GM18907 (cell line): Measurements from ENCODE around the gene IAH1.
"Not testable (repeated sequence)": the region's sequence is repeated elsewhere in the genome, so short reads cannot be mapped to it uniquely, and the experiment has no call there.

Experiments
- ATAC-seq: cut with Tn5 transposase; IDR thresholded peaks from one replicate; pipeline ENCODE4 v1.9.1; 2021; ENCODE audit warnings: mild to moderate bottlenecking, moderate library complexity; ENCODE audit not compliant: unreplicated experiment

Gene IAH1

DNA sequence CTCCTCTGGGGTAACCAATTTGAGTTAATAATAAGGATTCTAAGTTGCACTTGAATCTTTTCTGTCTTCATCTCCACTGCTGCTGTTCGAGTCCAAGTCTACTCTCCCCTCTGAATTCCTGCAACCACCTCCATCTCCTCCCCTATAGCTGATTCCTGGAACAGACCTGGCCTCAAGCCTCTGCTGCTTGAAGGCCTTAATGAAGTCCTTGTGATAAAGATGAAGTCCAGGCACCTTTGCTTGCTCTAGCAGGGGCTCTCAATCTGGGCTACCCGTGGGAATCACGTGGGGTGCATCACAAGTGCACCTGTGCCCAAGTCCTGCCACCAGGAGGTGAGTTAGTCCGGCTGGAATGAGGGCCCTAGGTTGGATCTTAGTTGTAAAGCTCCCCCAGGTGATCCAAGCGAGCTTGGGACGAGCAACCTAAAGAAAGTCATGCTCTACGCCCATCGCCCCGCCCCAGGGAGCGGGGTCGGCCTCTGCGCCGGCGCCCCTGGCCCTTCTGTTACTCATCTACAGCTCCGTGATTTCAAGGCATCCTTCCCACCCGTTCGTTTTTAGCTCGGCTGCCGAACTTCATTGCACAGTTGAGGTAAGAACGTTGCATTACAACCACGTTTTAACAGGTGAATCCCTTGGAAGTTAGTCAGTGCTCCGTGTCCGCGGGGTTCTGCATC is 905 bp upstream of the IAH1 start:
- ATAC-seq, result no peak

DNA sequence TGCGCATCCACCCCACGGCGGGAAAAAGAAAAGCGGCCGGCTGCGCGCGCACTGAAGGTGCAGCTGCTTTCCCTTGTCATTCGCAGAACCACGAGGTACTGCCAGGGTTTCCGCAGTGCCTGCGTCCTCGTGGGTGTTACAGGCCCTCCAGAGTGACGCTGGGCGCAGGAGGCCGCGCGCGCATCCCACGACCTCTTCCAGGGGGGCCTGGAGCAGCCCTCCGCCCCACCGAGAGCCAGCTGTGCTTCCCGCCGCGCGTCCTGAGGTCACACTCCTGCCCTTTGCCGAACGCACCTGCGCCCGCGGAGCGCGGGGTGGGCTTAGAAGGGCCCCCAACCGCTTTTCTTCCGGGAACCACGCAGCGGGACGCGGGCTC is 378 bp upstream of the IAH1 start:
- peak; percentile 24 for ATAC-seq

DNA sequence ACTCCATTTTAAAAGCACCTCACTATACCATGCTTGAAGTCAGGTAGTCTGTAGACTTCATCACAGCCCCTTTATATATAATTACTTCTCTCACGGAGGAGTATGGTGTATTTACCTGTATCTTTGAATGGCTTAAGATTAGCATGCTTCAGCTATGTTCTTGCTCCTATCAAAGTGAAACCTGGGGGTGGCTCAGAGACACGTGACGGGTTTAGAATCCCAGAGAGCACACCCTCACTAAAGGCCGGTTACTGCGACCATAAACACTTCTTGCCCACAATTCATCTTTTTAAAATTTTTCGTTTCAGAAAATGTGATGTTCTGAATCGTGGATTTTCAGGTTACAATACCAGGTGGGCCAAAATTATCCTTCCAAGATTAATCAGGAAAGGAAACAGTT is 3.6 kb downstream of the IAH1 start:
- ATAC-seq, result no peak

DNA sequence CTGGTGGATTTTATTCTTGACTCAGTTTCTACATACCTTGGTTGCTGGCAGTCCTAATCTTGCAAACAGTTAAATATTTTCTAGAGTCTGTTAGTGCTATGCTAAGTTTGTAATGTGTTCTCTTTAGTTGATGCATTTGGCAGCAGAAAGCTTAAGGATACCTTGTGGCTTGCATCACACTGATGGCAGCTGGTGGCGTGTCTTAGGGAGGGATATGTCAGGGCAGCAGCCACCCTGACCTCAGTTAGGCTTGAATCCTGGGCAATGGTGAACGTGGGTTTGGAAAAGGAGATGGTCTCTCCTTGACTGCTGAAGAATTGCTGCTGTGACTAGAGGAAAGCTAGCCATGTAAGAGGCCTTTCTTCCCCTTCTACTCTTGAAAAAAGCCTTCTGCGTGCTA is 4.2 kb downstream of the IAH1 start:
- ATAC-seq, result no peak

DNA sequence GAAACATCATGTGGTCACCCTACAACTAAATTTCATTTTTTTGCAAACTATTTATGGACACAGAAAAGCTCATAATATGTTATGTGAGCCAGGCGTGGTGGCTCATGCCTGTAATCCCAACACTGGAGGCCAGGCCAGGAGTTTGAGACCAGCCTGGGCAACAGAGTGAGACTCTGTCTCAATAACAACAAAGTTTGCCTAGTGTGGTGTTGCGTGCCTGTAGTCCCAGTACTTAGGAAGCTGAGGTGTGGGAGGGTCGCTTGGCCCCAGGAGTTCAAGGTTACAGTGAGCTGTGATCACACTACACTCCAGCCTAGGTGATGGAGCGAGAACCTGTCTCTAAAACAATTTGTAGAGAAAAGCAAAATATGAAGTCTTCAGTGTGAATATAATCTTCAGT is 5.8 kb downstream of the IAH1 start:
- no peak for ATAC-seq

DNA sequence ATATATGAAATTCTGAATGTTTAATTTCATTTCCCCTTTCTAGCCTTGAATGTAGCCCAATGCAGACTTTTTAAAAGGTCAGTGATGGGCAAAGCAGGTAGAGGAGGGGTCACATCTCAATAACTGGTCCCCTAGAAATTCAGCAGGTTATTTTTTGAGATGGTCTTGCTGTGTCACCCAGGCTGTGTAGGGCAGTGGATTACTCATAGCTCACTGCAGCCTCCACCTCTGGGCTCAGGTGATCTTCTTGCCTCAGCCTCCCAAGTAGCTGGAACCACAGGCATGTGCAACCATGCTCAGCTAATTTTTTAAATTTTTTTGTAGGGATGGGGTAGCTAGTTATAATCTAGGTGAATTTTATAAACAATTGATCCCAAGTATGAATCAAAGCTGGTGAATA is 8.8 kb downstream of the IAH1 start:
- ATAC-seq, result no peak

DNA sequence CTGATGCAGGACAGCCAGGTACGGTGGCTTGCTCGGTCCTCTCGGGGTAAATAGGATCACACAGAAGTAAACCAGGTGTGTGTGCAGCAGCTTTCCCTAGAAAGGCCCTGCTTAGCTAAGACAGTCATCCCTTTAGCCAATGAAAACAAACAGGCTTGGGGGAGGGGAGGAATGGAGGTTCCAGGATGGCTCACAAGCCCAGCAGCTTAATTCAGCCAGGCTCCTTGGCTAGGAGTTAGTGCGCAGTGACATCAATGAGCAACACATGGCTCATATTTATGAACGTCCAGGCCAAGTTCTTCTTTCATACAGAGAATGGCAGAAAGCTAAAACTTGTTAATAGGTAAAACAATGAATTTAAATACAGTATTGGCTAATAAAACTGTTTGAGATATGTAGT is 10.2 kb downstream of the IAH1 start:
- ATAC-seq, result no peak

DNA sequence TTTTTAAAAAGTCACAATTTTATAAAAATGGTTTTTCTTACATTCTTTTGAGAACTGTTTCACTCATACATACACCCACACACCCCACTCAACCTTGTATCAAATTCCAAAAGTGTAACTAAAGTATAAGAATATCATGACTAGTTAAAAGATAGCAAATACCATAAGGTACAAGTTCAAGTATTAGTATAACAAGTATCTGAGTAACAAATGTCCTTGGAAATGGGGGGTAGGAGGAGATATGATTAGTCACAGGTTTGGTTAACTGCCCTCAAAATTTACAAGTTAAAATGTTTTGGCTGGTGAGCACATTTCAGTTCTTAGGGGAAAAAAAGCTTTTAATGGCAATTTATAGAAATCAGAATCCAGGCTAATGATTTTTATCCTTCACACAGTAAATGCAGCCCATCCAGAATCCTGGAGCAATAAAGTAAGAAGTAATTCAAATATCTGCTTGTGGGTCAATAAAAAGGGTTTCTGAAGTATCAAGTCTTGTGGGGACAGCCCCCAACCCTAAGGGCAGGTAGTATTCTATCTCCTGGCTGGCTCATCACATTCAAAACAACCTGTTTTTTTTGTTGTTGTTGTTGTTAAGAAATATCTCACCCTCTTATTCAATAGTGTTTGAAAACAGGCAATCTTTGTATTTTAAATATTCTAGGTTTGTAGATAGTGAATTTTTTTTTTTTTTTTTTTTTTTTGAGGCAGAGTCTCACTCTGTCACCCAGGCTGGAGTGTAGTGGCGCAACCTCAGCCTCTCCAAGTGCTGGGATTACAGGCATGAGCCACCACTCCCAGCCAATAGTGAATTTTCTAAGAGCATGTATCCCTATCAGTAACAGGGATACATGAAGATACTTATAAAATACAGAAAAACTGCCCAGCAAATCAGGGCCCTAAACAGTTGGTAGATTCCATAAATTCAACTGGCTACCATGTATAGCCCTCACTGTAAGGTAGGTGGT is 14.5 kb downstream of the IAH1 start:
- ATAC-seq, result no peak

DNA sequence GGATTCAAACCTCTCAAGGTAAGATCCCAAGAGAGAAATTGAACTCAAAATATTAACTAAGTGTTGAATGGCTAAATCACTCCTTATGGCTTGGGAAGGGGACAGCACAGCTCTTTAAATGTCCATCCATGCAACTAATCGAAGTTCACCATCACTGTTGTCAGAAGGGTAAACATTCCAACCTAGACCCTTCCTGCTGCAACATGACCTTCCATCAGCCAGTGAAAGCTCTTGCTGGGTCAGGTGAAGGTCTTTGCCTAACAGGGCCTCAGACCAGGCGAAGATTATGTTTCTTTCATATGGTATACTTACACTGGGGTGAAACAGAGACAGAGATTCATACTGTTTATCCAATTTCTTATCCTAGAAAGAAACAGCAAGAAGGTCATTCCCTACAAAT is 16.4 kb downstream of the IAH1 start:
- ATAC-seq, result no peak

DNA sequence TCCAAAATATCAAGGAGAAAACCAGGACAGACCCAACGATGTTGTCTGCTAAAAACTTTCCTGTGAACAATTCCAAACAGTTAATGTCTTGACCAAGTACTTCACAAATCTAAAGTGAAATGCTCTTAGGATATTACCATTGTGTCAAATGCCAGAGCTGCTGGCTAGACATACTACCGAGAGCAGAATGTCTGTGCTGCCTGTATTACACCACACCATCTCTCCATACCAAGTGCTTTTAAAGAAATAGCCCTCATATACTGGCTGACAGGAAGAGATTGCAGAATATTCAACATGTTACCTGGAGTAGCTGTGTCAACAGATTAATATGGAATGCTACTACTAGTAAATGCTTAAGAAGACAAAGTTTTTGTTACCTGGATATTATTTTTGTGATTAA is 18.6 kb downstream of the IAH1 start:
- ATAC-seq, result no peak

- ATAC-seq, result no peak
Observed at GRCh38 chr2:9493478-9493877, 19.1 kb downstream of the IAH1 start.

DNA sequence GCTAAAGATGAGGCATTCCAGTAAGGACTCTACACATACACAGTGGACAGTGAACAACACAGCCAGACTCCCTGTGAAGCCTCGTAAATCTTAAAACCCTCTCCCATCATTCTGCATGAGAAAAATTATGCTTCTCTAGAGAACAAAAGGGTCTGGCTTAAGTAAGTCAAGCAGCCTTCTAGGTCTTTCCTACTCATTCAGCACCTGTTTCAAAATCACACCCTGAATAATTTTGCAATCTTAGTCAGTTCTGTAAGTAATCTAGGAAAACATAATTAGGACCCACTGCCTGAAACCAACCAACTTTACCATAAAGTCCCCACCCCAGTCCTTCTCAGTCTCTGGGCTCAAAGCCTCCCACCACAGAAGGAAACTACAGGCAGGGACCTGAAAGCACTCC is 19.7 kb downstream of the IAH1 start:
- no peak for ATAC-seq

DNA sequence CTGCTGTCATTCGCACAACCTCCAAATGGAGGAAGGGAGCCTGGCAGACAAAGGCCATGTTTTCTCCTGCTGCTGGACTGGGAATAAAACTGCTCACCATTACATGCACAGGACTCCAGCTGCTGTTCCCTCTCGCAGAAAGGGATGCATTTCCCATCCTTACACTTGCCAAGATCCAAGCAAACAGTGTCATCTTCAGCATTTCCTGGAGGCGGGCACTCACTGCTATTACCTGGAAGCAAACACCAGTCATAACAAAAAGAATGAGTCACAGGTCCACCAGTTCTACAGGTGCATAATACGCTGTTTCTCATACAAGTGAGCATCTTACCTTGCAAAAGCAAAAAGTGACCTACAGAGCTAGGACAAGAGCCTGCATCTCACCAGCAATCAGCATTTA is 22.7 kb downstream of the IAH1 start:
- no peak for ATAC-seq

DNA sequence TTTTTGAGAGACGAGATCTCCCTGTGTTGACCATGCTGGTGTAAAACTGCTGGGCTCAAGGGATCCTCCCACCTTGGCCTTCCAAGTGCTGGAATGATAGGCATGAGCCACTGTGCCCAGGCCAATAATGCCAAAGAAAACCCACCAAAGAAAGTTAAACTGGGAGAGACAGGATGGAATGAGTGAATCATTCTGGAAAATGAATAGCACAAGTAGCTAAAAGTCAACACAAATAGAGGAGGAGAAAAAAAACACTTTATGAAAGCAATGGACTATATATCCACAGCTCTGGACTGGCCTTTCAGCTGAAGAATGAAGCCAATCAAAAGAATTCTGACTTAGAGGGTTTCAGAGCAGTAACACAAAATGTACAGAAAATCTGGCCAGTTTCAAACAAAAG is 23.9 kb downstream of the IAH1 start:
- ATAC-seq, result no peak

DNA sequence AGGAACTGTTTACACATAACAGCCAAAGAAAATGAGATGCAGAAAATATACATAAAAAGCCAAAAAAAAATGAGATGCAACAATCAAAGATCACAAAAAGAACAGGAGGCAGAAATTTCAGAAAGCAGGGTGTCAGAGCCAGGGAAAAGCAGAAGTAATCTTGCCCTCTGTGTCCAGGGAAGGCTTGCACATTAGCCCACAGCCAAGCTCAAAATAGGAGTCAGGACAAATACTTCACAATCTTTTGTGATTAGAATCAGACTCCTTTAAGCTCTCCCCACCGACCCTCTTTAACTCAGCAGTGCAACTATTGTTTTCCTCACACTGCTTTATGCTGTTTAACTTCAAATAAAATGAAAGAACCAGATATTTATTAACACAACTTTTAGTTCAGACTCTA is 34.6 kb downstream of the IAH1 start:
- ATAC-seq, result no peak

GRCh38 chr2:9513946-9514345 is 39.6 kb downstream of the IAH1 start:
- ATAC-seq, result not testable (repeated sequence)

DNA sequence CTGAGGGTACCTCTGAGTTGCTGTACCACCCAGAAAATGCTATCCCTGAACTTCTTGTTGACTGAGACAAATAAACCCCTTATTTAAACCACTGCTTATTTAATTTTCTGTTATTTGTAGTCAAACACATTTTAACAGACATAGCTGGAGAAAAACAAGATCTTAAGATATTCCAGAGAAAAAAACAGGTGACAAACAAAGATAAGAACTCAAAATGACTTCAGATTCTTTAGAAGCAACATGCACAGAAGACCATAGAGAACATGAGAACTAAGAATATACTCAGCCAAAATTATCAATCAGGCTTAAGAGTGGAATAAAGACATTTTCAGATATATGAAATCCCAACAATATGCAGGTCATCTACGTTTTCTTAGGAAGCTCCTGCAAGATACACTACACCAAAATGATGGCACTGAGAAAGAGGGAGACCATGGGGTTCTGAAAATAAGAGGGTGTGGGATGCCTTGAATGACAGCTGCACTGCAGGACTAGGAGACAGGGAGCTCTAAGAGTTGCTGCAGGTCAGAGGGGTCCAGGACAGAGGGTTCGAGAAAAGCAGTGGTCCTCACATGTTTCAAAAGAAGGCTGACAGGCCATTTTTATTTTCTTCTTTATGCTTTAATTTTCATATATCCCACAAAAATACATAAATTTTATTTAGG is 42.9 kb downstream of the IAH1 start:
- ATAC-seq, result no peak

- no peak for ATAC-seq
Observed at GRCh38 chr2:9518163-9518562, 43.8 kb downstream of the IAH1 start.

DNA sequence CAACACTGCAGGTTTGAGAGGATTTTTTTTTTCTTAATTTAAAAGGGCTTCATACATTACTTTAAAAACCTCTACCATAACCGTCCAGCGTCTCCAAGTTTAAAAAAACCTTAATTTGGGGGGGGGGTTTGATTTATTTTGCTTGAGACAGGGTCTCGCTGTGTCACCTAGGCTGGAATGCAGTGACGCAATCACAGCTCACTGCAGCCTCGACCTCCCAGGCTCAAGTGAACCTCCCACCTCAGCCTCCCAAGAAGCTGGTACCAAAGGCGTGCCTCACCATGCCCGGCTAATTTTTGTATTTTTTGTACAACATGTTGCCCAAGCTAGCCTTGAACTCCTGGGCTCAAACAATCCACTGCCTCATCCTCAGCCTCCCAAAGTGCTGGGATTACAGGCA is 44.4 kb downstream of the IAH1 start:
- ATAC-seq, result no peak

- ATAC-seq, result no peak
Observed at GRCh38 chr2:9519250-9519649, 44.9 kb downstream of the IAH1 start.

GRCh38 chr2:9524291-9524690 is 49.9 kb downstream of the IAH1 start:
- ATAC-seq, result no peak

DNA sequence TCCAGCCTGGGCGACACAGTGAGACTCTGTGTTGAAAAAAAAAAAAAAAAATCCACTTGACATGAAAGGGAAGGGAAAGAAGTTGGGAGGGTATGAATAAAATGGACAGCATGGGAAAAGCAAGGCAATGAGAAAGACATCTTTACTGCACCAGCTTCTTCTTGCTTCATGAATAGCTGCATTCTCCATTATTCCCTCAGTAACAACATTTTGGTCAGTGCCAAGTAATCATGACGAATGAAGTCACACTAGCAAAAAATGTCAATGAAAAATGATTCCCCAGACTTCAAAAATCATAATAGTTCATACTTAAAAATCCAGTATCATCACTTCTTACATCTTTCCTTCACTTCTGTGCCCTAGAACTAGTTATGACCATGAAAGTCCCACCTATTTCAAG is 50.9 kb downstream of the IAH1 start:
- ATAC-seq, result no peak
